CD1c-positive myeloid dendritic cell (primary cell): Measurements from ENCODE around the gene CCDC88C.
"Not testable (repeated sequence)": the region's sequence is repeated elsewhere in the genome, so short reads cannot be mapped to it uniquely, and the experiment has no call there.

ENCODE experiments used
- DNase-seq: peaks from one replicate; pipeline ENCODE4 v3.0.0-alpha.2; 2016; ENCODE audit errors: extremely low spot score

The CCDC88C gene

GRCh38 chr14:91250912-91251311 is 166.7 kb downstream of the CCDC88C start:
- DNase-seq: no peak

- peak; percentile 51 for DNase-seq
Observed at GRCh38 chr14:91249841-91250616, 167.6 kb downstream of the CCDC88C start.

- DNase-seq: peak; percentile 60
Observed at GRCh38 chr14:91246051-91246852, 171.4 kb downstream of the CCDC88C start.

- not testable (repeated sequence) for DNase-seq
Observed at GRCh38 chr14:91245616-91246015, 172.0 kb downstream of the CCDC88C start.

- no peak for DNase-seq
Observed at GRCh38 chr14:91245029-91245428, 172.6 kb downstream of the CCDC88C start.

- DNase-seq: peak; percentile 68
Observed at GRCh38 chr14:91244501-91244901, 173.1 kb downstream of the CCDC88C start, which contains the start of gene GPR68. Gene GPR68, minus strand, starts transcription at chr14:91244704. Its CDS starts 9,654 bp downstream, at chr14:91235050.

GRCh38 chr14:91243074-91243471 is 174.5 kb downstream of the CCDC88C start:
- DNase-seq: no peak

GRCh38 chr14:91242635-91243034 is 175.0 kb downstream of the CCDC88C start:
- DNase-seq: no peak

GRCh38 chr14:91241863-91242262 is 175.8 kb downstream of the CCDC88C start:
- peak; percentile 87 for DNase-seq

- peak; percentile 61 for DNase-seq
Observed at GRCh38 chr14:91238661-91239060, 179.0 kb downstream of the CCDC88C start.

- DNase-seq: peak; percentile 76
Observed at GRCh38 chr14:91238085-91238484, 179.5 kb downstream of the CCDC88C start.

- DNase-seq: peak; percentile 67
Observed at GRCh38 chr14:91237219-91237618, 180.4 kb downstream of the CCDC88C start.

- DNase-seq: no peak
Observed at GRCh38 chr14:91235841-91236240, 181.8 kb downstream of the CCDC88C start.

GRCh38 chr14:91234791-91235114 is 182.9 kb downstream of the CCDC88C start:
- no peak for DNase-seq

GRCh38 chr14:91233936-91234790 is 183.5 kb downstream of the CCDC88C start:
- no peak for DNase-seq

GRCh38 chr14:91232603-91233002 is 185.0 kb downstream of the CCDC88C start:
- DNase-seq: peak; percentile 83

- peak; percentile 37 for DNase-seq
Observed at GRCh38 chr14:91232052-91232451, 185.6 kb downstream of the CCDC88C start.

- peak; percentile 71 for DNase-seq
Observed at GRCh38 chr14:91231446-91231845, 186.2 kb downstream of the CCDC88C start.

- DNase-seq: no peak
Observed at GRCh38 chr14:91230397-91231035, 187.1 kb downstream of the CCDC88C start.

GRCh38 chr14:91229743-91230200 is 187.8 kb downstream of the CCDC88C start:
- DNase-seq: peak; percentile 81

- no peak for DNase-seq
Observed at GRCh38 chr14:91229005-91229382, 188.6 kb downstream of the CCDC88C start.
